SK-N-SH (cell line): ENCODE results near the gene LRP10. TPM values are rescaled to one million over a fixed set of nuclear protein-coding genes. Genes with fewer than 3 reads are reported as not detected.
A peak's percentile ranks its signal among the peaks of the same experiment; 100 is the strongest.

Experiments used
- CTCF ChIA-PET: fragments of 300-600, 350-600 bp; formaldehyde crosslinking; extraction: SDS; loops from one replicate; lab custom pipeline; 2021; lab: Yijun Ruan, JAX
- POLR2A ChIA-PET: fragments of 350-600 bp; sonication (Branson Sonifier 250); formaldehyde crosslinking; extraction: SDS; loops from one replicate; lab custom pipeline; 2020; ENCODE audit warnings: antibody characterized with exemption, inconsistent platforms; lab: Yijun Ruan, JAX
- DNase-seq: peaks from one replicate; pipeline ENCODE4 v3.0.0; 2012
- H2AFZ ChIP-seq: fragments of 200-600 bp; sonication (generic); 2 replicates; pipeline ENCODE4 v1.8.1; 2016; ENCODE audit warnings: antibody characterized with exemption, mild to moderate bottlenecking, low read depth
- H3F3A ChIP-seq: fragments of 200-600 bp; sonication (generic); replicated peaks from 2 replicates; pipeline ENCODE3; 2016; ENCODE audit warnings: antibody characterized with exemption, mild to moderate bottlenecking; ENCODE audit not compliant: insufficient read depth
- H3K27ac ChIP-seq, 2 experiments: fragments of 200-500 bp in 1 of 2; fragments of 200-600 bp in 1 of 2; sonication (Bioruptor generic) in 1 of 2; sonication (generic), shearing (Covaris generic) in 1 of 2; 2 replicates each; pipeline versions ENCODE4 v1.5.1 to v1.6.1; 2014 to 2016; ENCODE audit warnings: low read depth in 2 of 2, inconsistent platforms in 1 of 2, low read length in 1 of 2, mild to moderate bottlenecking in 1 of 2, mixed read lengths in 1 of 2
- H3K27me3 ChIP-seq: fragments of 200-600 bp; sonication (generic), shearing (Covaris generic); 2 replicates; pipeline ENCODE4 v1.6.1; 2016; ENCODE audit warnings: mixed run types; ENCODE audit not compliant: insufficient read depth
- H3K36me3 ChIP-seq, 2 experiments: fragments of 200-500 bp in 1 of 2; fragments of 200-600 bp in 1 of 2; sonication (Bioruptor generic) in 1 of 2; sonication (generic) in 1 of 2; replicated peaks in 1 of 2; 2 replicates each; pipeline versions ENCODE3 to v1.5.1; 2014 to 2016; ENCODE audit warnings: low read length in 1 of 2, mild to moderate bottlenecking in 1 of 2; ENCODE audit not compliant: insufficient read depth in 2 of 2, control insufficient read depth in 1 of 2
- H3K4me1 ChIP-seq, 2 experiments: fragments of 200-500 bp in 1 of 2; fragments of 200-600 bp in 1 of 2; sonication (Bioruptor generic) in 1 of 2; sonication (generic), shearing (Covaris generic) in 1 of 2; 2 replicates each; pipeline versions ENCODE4 v1.5.1 to v1.6.1; 2014 to 2016; ENCODE audit warnings: low read depth in 1 of 2, low read length in 1 of 2, mixed run types in 1 of 2; ENCODE audit not compliant: insufficient read depth in 2 of 2, control insufficient read depth in 1 of 2
- H3K4me2 ChIP-seq: fragments of 200-600 bp; sonication (generic), shearing (Covaris generic); 2 replicates; pipeline ENCODE4 v1.6.1; 2017; ENCODE audit warnings: mixed run types
- H3K4me3 ChIP-seq, 2 experiments: fragments of 200-500 bp in 1 of 2; fragments of 200-600 bp in 1 of 2; sonication (Bioruptor generic) in 1 of 2; sonication (generic), shearing (Covaris generic) in 1 of 2; 2 replicates each; pipeline versions ENCODE4 v1.5.1 to v1.8.1; 2014 to 2016; ENCODE audit warnings: low read depth in 2 of 2, inconsistent platforms in 1 of 2, low read length in 1 of 2, mild to moderate bottlenecking in 1 of 2, mixed read lengths in 1 of 2, moderate library complexity in 1 of 2
- H3K79me2 ChIP-seq: fragments of 200-600 bp; sonication (generic); 2 replicates; pipeline ENCODE4 v1.8.1; 2017; ENCODE audit warnings: mild to moderate bottlenecking; ENCODE audit not compliant: insufficient read depth
- H3K9ac ChIP-seq: fragments of 200-600 bp; sonication (generic); 2 replicates; pipeline ENCODE4 v1.6.1; 2017; ENCODE audit warnings: mixed run types
- H3K9me2 ChIP-seq: fragments of 200-600 bp; sonication (generic); 2 replicates; pipeline ENCODE4 v1.6.1; 2017; ENCODE audit warnings: mixed run types
- H3K9me3 ChIP-seq: fragments of 200-600 bp; sonication (generic); 2 replicates; pipeline ENCODE4 v1.6.1; 2017; ENCODE audit warnings: mixed run types, mild to moderate bottlenecking, moderate library complexity
- H4K20me1 ChIP-seq: fragments of 200-600 bp; sonication (generic); 2 replicates; pipeline ENCODE4 v1.6.1; 2017; ENCODE audit warnings: mild to moderate bottlenecking, mixed run types; ENCODE audit not compliant: insufficient read depth
- MAX ChIP-seq: IDR thresholded peaks from 2 replicates; pipeline ENCODE4 v1.4.0; 2012; ENCODE audit warnings: low read depth
- MEF2A ChIP-seq: IDR thresholded peaks from 2 replicates; pipeline ENCODE4 v1.4.0; 2012; ENCODE audit warnings: low read depth, borderline replicate concordance
- MXI1 ChIP-seq: IDR thresholded peaks from 2 replicates; pipeline ENCODE4 v1.6.1; 2012; ENCODE audit warnings: mild to moderate bottlenecking, low read depth, low read length, improper control_type of control experiment
- NFIC ChIP-seq: IDR thresholded peaks from 2 replicates; pipeline ENCODE4 v1.4.0; 2012; ENCODE audit warnings: borderline replicate concordance
- RCOR1 ChIP-seq: fragments of 150-350 bp; IDR thresholded peaks from 2 replicates; pipeline ENCODE4 v1.6.1; 2017; ENCODE audit warnings: antibody characterized with exemption, low read length
- REST ChIP-seq: IDR thresholded peaks from 2 replicates; pipeline ENCODE4 v1.6.1; 2012; ENCODE audit warnings: mild to moderate bottlenecking, low read depth, low read length, moderate library complexity
- RFX5 ChIP-seq: IDR thresholded peaks from 2 replicates; pipeline ENCODE4 v1.6.1; 2012; ENCODE audit warnings: mild to moderate bottlenecking, improper control_type of control experiment, low read length
- RXRA ChIP-seq: IDR thresholded peaks from 2 replicates; pipeline ENCODE4 v1.4.0; 2012; ENCODE audit warnings: low read depth, mild to moderate bottlenecking, borderline replicate concordance
- SIN3A ChIP-seq: IDR thresholded peaks from 2 replicates; pipeline ENCODE4 v1.6.1; 2012; ENCODE audit warnings: low read depth, mild to moderate bottlenecking, low read length, moderate library complexity, borderline replicate concordance
- SMC3 ChIP-seq: IDR thresholded peaks from 2 replicates; pipeline ENCODE4 v1.6.1; 2012; ENCODE audit warnings: low read depth, low read length, improper control_type of control experiment
- TAF1 ChIP-seq: IDR thresholded peaks from 2 replicates; pipeline ENCODE4 v1.6.1; 2012; ENCODE audit warnings: low read depth, mild to moderate bottlenecking, low read length, moderate library complexity, borderline replicate concordance
- TCF12 ChIP-seq: IDR thresholded peaks from 2 replicates; pipeline ENCODE4 v1.4.0; 2012
- TEAD4 ChIP-seq: IDR thresholded peaks from 2 replicates; pipeline ENCODE4 v1.4.0; 2012; ENCODE audit warnings: mild to moderate bottlenecking, borderline replicate concordance; ENCODE audit not compliant: insufficient read depth
- USF1 ChIP-seq: IDR thresholded peaks from 2 replicates; pipeline ENCODE4 v1.4.0; 2012; ENCODE audit warnings: low read depth, borderline replicate concordance
- USF2 ChIP-seq: fragments of 150-350 bp; IDR thresholded peaks from 2 replicates; pipeline ENCODE4 v1.6.1; 2017; ENCODE audit warnings: antibody characterized with exemption, low read length, low read depth, borderline replicate concordance
- YY1 ChIP-seq: IDR thresholded peaks from 2 replicates; pipeline ENCODE4 v1.4.0; 2012; ENCODE audit warnings: low read depth, mild to moderate bottlenecking
- ZBTB33 ChIP-seq: IDR thresholded peaks from 2 replicates; pipeline ENCODE4 v1.4.0; 2012; ENCODE audit warnings: low read depth, borderline replicate concordance
- WGBS: methylation state at CpG from one replicate; pipeline ENCODE4 v1.1.6; 2017; ENCODE audit warnings: low lambda C conversion rate; 5-methylcytosine and 5-hydroxymethylcytosine counted together
- polyA plus RNA-seq, 3 experiments: library from polyadenylated mRNA; depleted of rRNA; stranded (reverse); fragments of >200 nt; gene quantifications; 2 replicates each; pipeline ENCODE4 v1.2.3, GENCODE V29; 2012

The LRP10 gene
- polyA plus RNA-seq, 1 of the 3 experiments (the other 2 are of a cell fraction), result 117 TPM

GRCh38 chr14:22882529-22883172, 11.1 kb downstream of the LRP10 start:
- POLR2A ChIA-PET, result interaction anchor here (0.6 to 2.2 kb wide), 5 partner anchors 9 to 1548 kb away, joined by 3 to 11 read pairs (median 4); partner anchors contain the start of genes LRP10 and RBM23
- no peak overlapping the region for H3K4me2 ChIP-seq
- peaks cover under 1 to 39% of the 10 kb centered on the region in 2 experiments; a peak in 1 of 4 replicates for H3K4me1 ChIP-seq

GRCh38 chr14:22883173-22883976, 11.8 kb downstream of the LRP10 start, which contains the start of gene REM2:
Gene REM2 (plus strand): TSS chr14:22883222. CDS start chr14:22883288, 66 bp downstream.
- POLR2A ChIA-PET, result interaction anchor here (1.4 to 2.2 kb wide), 3 partner anchors 12 to 36 kb away, joined by 3 to 11 read pairs (median 5); partner anchors contain the start of genes LRP10 and RBM23
- Histone ChIP-seq H3K27me3 (no peaks in the 10 kb centered on the region), H3K9me3 (no peaks in the 10 kb centered on the region), H2AFZ (no peak within 1 kb of the TSS), H3K36me3 (peaks cover 0 to 2% of the 10 kb centered on the region in 2 experiments), H4K20me1 (no peaks in the 10 kb centered on the region), H3K9me2 (no peaks in the 10 kb centered on the region), H3K79me2 (peaks cover 6% of the 10 kb centered on the region; the same call in 1 of the 2 replicates), H3F3A (peaks cover 4% of the 10 kb centered on the region), H3K4me2 (no peak within 1 kb of the TSS), H3K4me3 (peak within 1 kb of the TSS in 1 of 2 experiments; percentile 8; a peak in 1 of 4 replicates), H3K9ac (no peak within 1 kb of the TSS), H3K27ac (peak within 1 kb of the TSS in 1 of 2 experiments; percentile 69; a peak in 1 of 4 replicates), H3K4me1 (peaks cover 8 to 45% of the 10 kb centered on the region in 2 experiments; a peak in 2 of 4 replicates)
- CTCF ChIA-PET, result interaction anchor here (1.0 to 13.0 kb wide), 12 partner anchors 10 to 175 kb away, joined by 3 to 96 read pairs (median 6); partner anchors contain the start of gene RBM23
- 69% methylated on average over 12 of the region's 15 CpGs for WGBS
- peak; percentile 51 for DNase-seq
- TF ChIP-seq TEAD4 (no peak), RFX5 (no peak), USF1 (no peak), USF2 (no peak), ZBTB33 (no peak), YY1 (no peak), REST (no peak), TCF12 (no peak), TAF1 (no peak), RXRA (no peak), SMC3 (no peak), SIN3A (no peak), NFIC (no peak), RCOR1 (no peak), MAX (no peak)

More at GRCh38 chr14:22882529-22883172, 11.1 kb downstream of the LRP10 start:
- no peaks in the 10 kb centered on the region for H3K9me3 ChIP-seq
- no peak overlapping the region for H3K9ac ChIP-seq
- WGBS, result 77% methylated on average over 6 of the region's 6 CpGs
- TF ChIP-seq MEF2A (no peak), MXI1 (peak; percentile 49; the same call in 1 of the 2 replicates)
- no peak overlapping the region for H2AFZ ChIP-seq
- H4K20me1 ChIP-seq, result no peaks in the 10 kb centered on the region
- no peak overlapping the region for H3K4me3 ChIP-seq
- H3K79me2 ChIP-seq, result no peaks in the 10 kb centered on the region
- H3K27ac ChIP-seq, result peak overlapping the region in 1 of 2 experiments; percentile 69; a peak in 1 of 4 replicates
- CTCF ChIA-PET, result interaction anchor here (0.6 to 13.0 kb wide), 11 partner anchors 10 to 1450 kb away, joined by 3 to 96 read pairs (median 5); partner anchors contain the start of gene MRPL52
- H3F3A ChIP-seq, result peaks cover 4% of the 10 kb centered on the region
- no peaks in the 10 kb centered on the region for H3K9me2 ChIP-seq
- DNase-seq, result peak; percentile 87
- H3K36me3 ChIP-seq, result peaks cover 6 to 10% of the 10 kb centered on the region in 2 experiments
- H3K27me3 ChIP-seq, result no peaks in the 10 kb centered on the region
